ENCODE data around the gene CLIP2. TPM values are rescaled to one million over a fixed set of nuclear protein-coding genes. Genes with fewer than 3 reads are reported as not detected.

The CLIP2 gene
- total RNA-seq, 1 donor from 2014 or later: 12.9 TPM

- no peak for TF ChIP-seq CTCF (IDR thresholded peaks at IDR 0.05; ENCODE audit: insufficient read depth, low read length, severe bottlenecking)
- Histone ChIP-seq H3K4me3 (ENCODE audit: low read depth, low read length) (no peak overlapping the region), H3K36me3 (ENCODE audit: control insufficient read depth, insufficient read depth, low read length) (no peaks in the 10 kb centered on the region), H3K27me3 (ENCODE audit: control insufficient read depth, insufficient read depth, low read length) (no peaks in the 10 kb centered on the region)
- FAIRE-seq (no peak), DNase-seq (ENCODE audit: low read depth) (no peak)
These were observed 1.8 kb downstream of the CLIP2 start for GRCh38 chr7:74290981-74291441.

GRCh38 chr7:74291535-74291934 lies 2.3 kb downstream of the CLIP2 start:
- no peaks in the 10 kb centered on the region for H3K36me3 ChIP-seq (ENCODE audit: control insufficient read depth, insufficient read depth, low read length)
- no peak overlapping the region for H3K4me3 ChIP-seq (ENCODE audit: low read depth, low read length)
- DNase-seq (ENCODE audit: low read depth): no peak
- FAIRE-seq: no peak
- H3K27me3 ChIP-seq (ENCODE audit: control insufficient read depth, insufficient read depth, low read length): no peaks in the 10 kb centered on the region
- no peak for TF ChIP-seq CTCF (IDR thresholded peaks at IDR 0.05; ENCODE audit: insufficient read depth, low read length, severe bottlenecking)

- no peak for FAIRE-seq
- TF ChIP-seq CTCF (IDR thresholded peaks at IDR 0.05; ENCODE audit: insufficient read depth, low read length, severe bottlenecking): no peak
These were observed 3.8 kb downstream of the CLIP2 start for GRCh38 chr7:74292757-74293576.

GRCh38 chr7:74293577-74293908 lies 4.3 kb downstream of the CLIP2 start:
- H3K36me3 ChIP-seq (ENCODE audit: control insufficient read depth, insufficient read depth, low read length): no peaks in the 10 kb centered on the region
- DNase-seq (ENCODE audit: low read depth): no peak
- no peaks in the 10 kb centered on the region for H3K27me3 ChIP-seq (ENCODE audit: control insufficient read depth, insufficient read depth, low read length)
- no peak overlapping the region for H3K4me3 ChIP-seq (ENCODE audit: low read depth, low read length)
- FAIRE-seq: no peak
- TF ChIP-seq CTCF (IDR thresholded peaks at IDR 0.05; ENCODE audit: insufficient read depth, low read length, severe bottlenecking): no peak

More at GRCh38 chr7:74292757-74293576, 3.8 kb downstream of the CLIP2 start:
- H3K27me3 ChIP-seq (ENCODE audit: control insufficient read depth, insufficient read depth, low read length): no peaks in the 10 kb centered on the region
- H3K4me3 ChIP-seq (ENCODE audit: low read depth, low read length): no peak overlapping the region
- no peaks in the 10 kb centered on the region for H3K36me3 ChIP-seq (ENCODE audit: control insufficient read depth, insufficient read depth, low read length)
- no peak for DNase-seq (ENCODE audit: low read depth)

- H3K36me3 ChIP-seq (ENCODE audit: control insufficient read depth, insufficient read depth, low read length): no peaks in the 10 kb centered on the region
- DNase-seq (ENCODE audit: low read depth): no peak
- H3K27me3 ChIP-seq (ENCODE audit: control insufficient read depth, insufficient read depth, low read length): no peaks in the 10 kb centered on the region
- FAIRE-seq: no peak
- no peak for TF ChIP-seq CTCF (IDR thresholded peaks at IDR 0.05; ENCODE audit: insufficient read depth, low read length, severe bottlenecking)
- no peak overlapping the region for H3K4me3 ChIP-seq (ENCODE audit: low read depth, low read length)
These were observed 5.2 kb downstream of the CLIP2 start for GRCh38 chr7:74294191-74294998.

All from bronchial epithelial cell (primary cell).